ENCODE results near the gene MRPL12.

The MRPL12 gene

DNA sequence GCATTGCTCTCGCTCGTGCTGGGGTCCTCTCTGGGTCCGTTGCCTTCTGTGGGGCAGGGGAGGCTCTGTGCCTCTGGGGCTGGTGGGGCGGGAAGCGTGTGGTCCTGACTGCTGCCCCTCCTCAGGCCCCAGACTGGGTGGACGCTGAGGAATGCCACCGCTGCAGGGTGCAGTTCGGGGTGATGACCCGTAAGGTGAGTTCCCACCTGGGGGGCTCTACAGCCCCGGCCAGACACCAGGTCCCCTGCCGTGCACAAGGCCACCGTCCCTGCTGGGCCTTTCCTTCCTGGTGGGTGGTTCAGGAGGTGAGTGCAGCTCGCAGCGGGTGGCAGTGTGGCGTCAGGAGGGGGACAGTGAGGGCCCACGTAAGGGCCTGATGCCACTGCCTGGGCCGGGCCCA is 12.6 kb upstream of the MRPL12 start:
- no peak for TF ChIP-seq TAF1 (IDR thresholded peaks at IDR 0.05; ENCODE audit: low read depth)
- TF ChIP-seq CREB1 (IDR thresholded peaks at IDR 0.05; ENCODE audit: low read depth): no peak
- no peak for TF ChIP-seq MAX (IDR thresholded peaks at IDR 0.05)
- no peak for TF ChIP-seq NFIC (IDR thresholded peaks at IDR 0.05)
- no peak for TF ChIP-seq CEBPB (IDR thresholded peaks at IDR 0.05)
- no peak for TF ChIP-seq TCF12 (IDR thresholded peaks at IDR 0.05; ENCODE audit: low read depth)
- no peak for TF ChIP-seq EGR1 (IDR thresholded peaks at IDR 0.05)
- TF ChIP-seq, protein P1, sequence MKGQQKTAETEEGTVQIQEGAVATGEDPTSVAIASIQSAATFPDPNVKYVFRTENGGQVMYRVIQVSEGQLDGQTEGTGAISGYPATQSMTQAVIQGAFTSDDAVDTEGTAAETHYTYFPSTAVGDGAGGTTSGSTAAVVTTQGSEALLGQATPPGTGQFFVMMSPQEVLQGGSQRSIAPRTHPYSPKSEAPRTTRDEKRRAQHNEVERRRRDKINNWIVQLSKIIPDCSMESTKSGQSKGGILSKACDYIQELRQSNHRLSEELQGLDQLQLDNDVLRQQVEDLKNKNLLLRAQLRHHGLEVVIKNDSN (IDR thresholded peaks at IDR 0.05): no peak
- no peak for TF ChIP-seq EP300 (IDR thresholded peaks at IDR 0.05; ENCODE audit: borderline replicate concordance)
- TF ChIP-seq, protein P2, sequence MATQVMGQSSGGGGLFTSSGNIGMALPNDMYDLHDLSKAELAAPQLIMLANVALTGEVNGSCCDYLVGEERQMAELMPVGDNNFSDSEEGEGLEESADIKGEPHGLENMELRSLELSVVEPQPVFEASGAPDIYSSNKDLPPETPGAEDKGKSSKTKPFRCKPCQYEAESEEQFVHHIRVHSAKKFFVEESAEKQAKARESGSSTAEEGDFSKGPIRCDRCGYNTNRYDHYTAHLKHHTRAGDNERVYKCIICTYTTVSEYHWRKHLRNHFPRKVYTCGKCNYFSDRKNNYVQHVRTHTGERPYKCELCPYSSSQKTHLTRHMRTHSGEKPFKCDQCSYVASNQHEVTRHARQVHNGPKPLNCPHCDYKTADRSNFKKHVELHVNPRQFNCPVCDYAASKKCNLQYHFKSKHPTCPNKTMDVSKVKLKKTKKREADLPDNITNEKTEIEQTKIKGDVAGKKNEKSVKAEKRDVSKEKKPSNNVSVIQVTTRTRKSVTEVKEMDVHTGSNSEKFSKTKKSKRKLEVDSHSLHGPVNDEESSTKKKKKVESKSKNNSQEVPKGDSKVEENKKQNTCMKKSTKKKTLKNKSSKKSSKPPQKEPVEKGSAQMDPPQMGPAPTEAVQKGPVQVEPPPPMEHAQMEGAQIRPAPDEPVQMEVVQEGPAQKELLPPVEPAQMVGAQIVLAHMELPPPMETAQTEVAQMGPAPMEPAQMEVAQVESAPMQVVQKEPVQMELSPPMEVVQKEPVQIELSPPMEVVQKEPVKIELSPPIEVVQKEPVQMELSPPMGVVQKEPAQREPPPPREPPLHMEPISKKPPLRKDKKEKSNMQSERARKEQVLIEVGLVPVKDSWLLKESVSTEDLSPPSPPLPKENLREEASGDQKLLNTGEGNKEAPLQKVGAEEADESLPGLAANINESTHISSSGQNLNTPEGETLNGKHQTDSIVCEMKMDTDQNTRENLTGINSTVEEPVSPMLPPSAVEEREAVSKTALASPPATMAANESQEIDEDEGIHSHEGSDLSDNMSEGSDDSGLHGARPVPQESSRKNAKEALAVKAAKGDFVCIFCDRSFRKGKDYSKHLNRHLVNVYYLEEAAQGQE (IDR thresholded peaks at IDR 0.05; ENCODE audit: low read depth): no peak
- TF ChIP-seq RAD21 (IDR thresholded peaks at IDR 0.05; ENCODE audit: low read depth): no peak
- TF ChIP-seq TEAD4 (IDR thresholded peaks at IDR 0.05): no peak
- TF ChIP-seq YY1 (IDR thresholded peaks at IDR 0.05; ENCODE audit: low read depth): no peak
- TF ChIP-seq FOXM1 (IDR thresholded peaks at IDR 0.05; ENCODE audit: borderline replicate concordance, low read depth): no peak
- TF ChIP-seq ZBTB7A (IDR thresholded peaks at IDR 0.05; ENCODE audit: low read depth): no peak

DNA sequence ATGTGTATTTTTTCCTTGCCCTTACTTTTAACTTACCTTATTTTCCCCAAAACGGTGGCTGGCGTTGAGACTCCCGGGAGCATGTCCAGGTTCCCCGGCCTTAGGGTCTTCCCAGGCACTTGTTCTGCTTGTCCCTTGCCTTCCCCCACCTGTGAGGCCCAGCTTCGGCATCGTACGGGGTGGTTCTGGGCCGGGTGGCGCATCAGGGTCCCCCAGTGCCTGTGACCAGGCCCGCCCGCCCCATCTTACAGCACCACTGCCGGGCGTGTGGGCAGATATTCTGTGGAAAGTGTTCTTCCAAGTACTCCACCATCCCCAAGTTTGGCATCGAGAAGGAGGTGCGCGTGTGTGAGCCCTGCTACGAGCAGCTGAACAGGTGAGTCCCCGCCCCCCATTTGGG is 12.0 kb upstream of the MRPL12 start:
- TF ChIP-seq FOXM1 (IDR thresholded peaks at IDR 0.05; ENCODE audit: borderline replicate concordance, low read depth): no peak
- TF ChIP-seq CEBPB (IDR thresholded peaks at IDR 0.05): no peak
- TF ChIP-seq TAF1 (IDR thresholded peaks at IDR 0.05; ENCODE audit: low read depth): no peak
- TF ChIP-seq TCF12 (IDR thresholded peaks at IDR 0.05; ENCODE audit: low read depth): no peak
- no peak for TF ChIP-seq ZBTB7A (IDR thresholded peaks at IDR 0.05; ENCODE audit: low read depth)
- TF ChIP-seq EP300 (IDR thresholded peaks at IDR 0.05; ENCODE audit: borderline replicate concordance): no peak
- no peak for TF ChIP-seq YY1 (IDR thresholded peaks at IDR 0.05; ENCODE audit: low read depth)
- TF ChIP-seq RAD21 (IDR thresholded peaks at IDR 0.05; ENCODE audit: low read depth): no peak
- TF ChIP-seq TEAD4 (IDR thresholded peaks at IDR 0.05): no peak
- TF ChIP-seq, protein P2 (IDR thresholded peaks at IDR 0.05; ENCODE audit: low read depth): no peak
- no peak for TF ChIP-seq EGR1 (IDR thresholded peaks at IDR 0.05)
- no peak for TF ChIP-seq NFIC (IDR thresholded peaks at IDR 0.05)
- no peak for TF ChIP-seq MAX (IDR thresholded peaks at IDR 0.05)
- no peak for TF ChIP-seq CREB1 (IDR thresholded peaks at IDR 0.05; ENCODE audit: low read depth)
- TF ChIP-seq, protein P1 (IDR thresholded peaks at IDR 0.05): no peak

DNA sequence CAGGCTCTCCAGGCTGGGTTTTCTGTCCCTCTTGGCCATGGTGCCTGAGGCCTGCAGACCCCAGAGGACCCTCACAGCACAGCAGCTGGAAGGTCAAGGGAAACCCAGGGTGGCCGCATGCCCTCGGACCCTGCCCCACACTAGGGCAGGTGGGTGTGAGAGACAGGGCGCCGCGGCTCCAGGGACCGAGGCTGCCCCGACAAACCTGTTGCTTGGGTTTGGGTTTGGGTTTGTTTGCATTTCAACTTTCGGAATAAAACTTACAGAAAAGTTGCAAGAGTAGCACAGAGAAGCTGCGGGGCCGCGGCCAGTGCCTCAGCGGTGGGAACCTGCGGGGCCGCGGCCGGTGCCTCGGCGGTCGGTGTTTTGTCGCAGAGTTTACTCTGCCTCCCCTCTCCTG is 11.6 kb upstream of the MRPL12 start:
- TF ChIP-seq CREB1 (IDR thresholded peaks at IDR 0.05; ENCODE audit: low read depth): no peak
- no peak for TF ChIP-seq TEAD4 (IDR thresholded peaks at IDR 0.05)
- no peak for TF ChIP-seq NFIC (IDR thresholded peaks at IDR 0.05)
- TF ChIP-seq EGR1 (IDR thresholded peaks at IDR 0.05): no peak
- no peak for TF ChIP-seq TAF1 (IDR thresholded peaks at IDR 0.05; ENCODE audit: low read depth)
- TF ChIP-seq CEBPB (IDR thresholded peaks at IDR 0.05): no peak

DNA sequence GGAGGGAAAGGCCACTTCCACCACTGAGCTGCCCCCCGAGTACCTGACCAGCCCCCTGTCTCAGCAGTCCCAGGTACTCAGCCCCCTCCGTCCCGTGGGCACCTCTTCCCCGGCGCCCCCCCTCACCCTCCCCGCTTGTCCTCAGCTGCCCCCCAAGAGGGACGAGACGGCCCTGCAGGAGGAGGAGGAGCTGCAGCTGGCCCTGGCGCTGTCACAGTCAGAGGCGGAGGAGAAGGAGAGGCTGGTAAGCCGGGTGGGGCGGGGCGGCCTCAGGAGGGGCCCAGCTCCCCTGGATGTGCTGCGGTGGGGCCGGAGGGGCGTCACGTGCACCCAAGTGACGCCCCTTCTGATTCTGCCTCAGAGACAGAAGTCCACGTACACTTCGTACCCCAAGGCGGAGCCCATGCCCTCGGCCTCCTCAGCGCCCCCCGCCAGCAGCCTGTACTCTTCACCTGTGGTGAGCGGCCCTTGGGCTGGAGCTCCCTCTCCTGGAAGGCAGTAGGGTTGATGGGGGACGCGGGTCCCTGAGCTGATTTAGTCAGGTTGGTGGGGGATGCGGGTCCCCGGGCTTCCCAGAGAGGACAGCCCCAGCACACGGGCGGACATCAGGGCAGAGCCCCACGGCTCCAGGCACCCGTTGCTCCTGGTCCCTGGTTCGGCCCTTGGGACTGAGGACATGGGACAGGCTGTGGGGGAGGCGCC is 9.5 kb upstream of the MRPL12 start:
- TF ChIP-seq CREB1 (IDR thresholded peaks at IDR 0.05; ENCODE audit: low read depth) (no peak), RAD21 (IDR thresholded peaks at IDR 0.05; ENCODE audit: low read depth) (peak; percentile 25; the same call in 1 of the 2 replicates), YY1 (IDR thresholded peaks at IDR 0.05; ENCODE audit: low read depth) (no peak)

- TF ChIP-seq, protein P1 (IDR thresholded peaks at IDR 0.05): no peak
- TF ChIP-seq EP300 (IDR thresholded peaks at IDR 0.05; ENCODE audit: borderline replicate concordance) (no peak), EGR1 (IDR thresholded peaks at IDR 0.05) (no peak), FOXM1 (IDR thresholded peaks at IDR 0.05; ENCODE audit: borderline replicate concordance, low read depth) (no peak), TAF1 (IDR thresholded peaks at IDR 0.05; ENCODE audit: low read depth) (no peak), RAD21 (IDR thresholded peaks at IDR 0.05; ENCODE audit: low read depth) (no peak), MAX (IDR thresholded peaks at IDR 0.05) (no peak), NFIC (IDR thresholded peaks at IDR 0.05) (no peak), TEAD4 (IDR thresholded peaks at IDR 0.05) (no peak), ZBTB7A (IDR thresholded peaks at IDR 0.05; ENCODE audit: low read depth) (no peak), TCF12 (IDR thresholded peaks at IDR 0.05; ENCODE audit: low read depth) (no peak), CEBPB (IDR thresholded peaks at IDR 0.05) (no peak), CREB1 (IDR thresholded peaks at IDR 0.05; ENCODE audit: low read depth) (no peak), YY1 (IDR thresholded peaks at IDR 0.05; ENCODE audit: low read depth) (no peak)
- TF ChIP-seq, protein P2 (IDR thresholded peaks at IDR 0.05; ENCODE audit: low read depth): no peak
These were observed 8.4 kb upstream of the MRPL12 start for GRCh38 chr17:81694810-81695209.
